IMR-90 (cell line): ENCODE results near the gene TRHDE. TPM values are rescaled to one million over a fixed set of nuclear protein-coding genes. Genes with fewer than 3 reads are reported as not detected.

ENCODE experiments used
- ATAC-seq: fragments of 200-7000 bp; cut with Tn5 transposase; 2 replicates; pipeline ENCODE4 v1.9.1; 2020; ENCODE audit warnings: low read depth, mild to moderate bottlenecking, moderate library complexity
- BruUV-seq: library from RNA; stranded (reverse); fragments of 400-500 nt; replicated peaks from 2 replicates; lab custom pipeline; 2021; lab: Mats Ljungman, UMichigan
- CTCF ChIA-PET: fragments of 300-600 bp; formaldehyde crosslinking; extraction: SDS; loops from one replicate; lab custom pipeline; 2021; ENCODE audit warnings: antibody characterized with exemption; lab: Yijun Ruan, JAX
- POLR2A ChIA-PET: fragments of 300-600 bp; sonication (Branson Sonifier 250); formaldehyde crosslinking; loops from one replicate; lab custom pipeline; 2022; ENCODE audit warnings: antibody characterized with exemption; ENCODE audit not compliant: unreplicated experiment; lab: Charles Lee
- DNase-seq: peaks from one replicate; pipeline ENCODE4 v3.0.0; 2013
- H2AFZ ChIP-seq: replicated peaks from 2 replicates; pipeline ENCODE3; 2013; ENCODE audit warnings: low read length, mild to moderate bottlenecking; ENCODE audit not compliant: poor library complexity
- H2AK5ac ChIP-seq: 2 replicates; pipeline ENCODE4 v1.6.1; 2013; ENCODE audit warnings: low read depth, low read length, inconsistent platforms
- H2AK9ac ChIP-seq: replicated peaks from 2 replicates; pipeline ENCODE3; 2013; ENCODE audit warnings: mild to moderate bottlenecking, low read depth, low read length, moderate library complexity; ENCODE audit not compliant: poor library complexity
- H2BK120ac ChIP-seq: 2 replicates; pipeline ENCODE4 v1.6.1; 2013; ENCODE audit warnings: low read depth, low read length, inconsistent platforms
- H2BK15ac ChIP-seq: 3 replicates; pipeline ENCODE4 v1.6.1; 2013; ENCODE audit warnings: low read depth, low read length, inconsistent platforms
- H2BK20ac ChIP-seq: 2 replicates; pipeline ENCODE4 v1.6.1; 2013; ENCODE audit warnings: low read depth, mild to moderate bottlenecking, inconsistent platforms, low read length, moderate library complexity
- H2BK5ac ChIP-seq: 2 replicates; pipeline ENCODE4 v1.6.1; 2013; ENCODE audit warnings: mild to moderate bottlenecking, low read depth, low read length, inconsistent platforms; ENCODE audit not compliant: poor library complexity, severe bottlenecking
- H3K14ac ChIP-seq: replicated peaks from 2 replicates; pipeline ENCODE4 v1.6.1; 2013; ENCODE audit warnings: low read depth, low read length, inconsistent platforms
- H3K18ac ChIP-seq: 2 replicates; pipeline ENCODE4 v1.6.1; 2013; ENCODE audit warnings: low read depth, low read length, control low read depth
- H3K23ac ChIP-seq: 2 replicates; pipeline ENCODE4 v1.6.1; 2013; ENCODE audit warnings: low read depth, low read length, inconsistent platforms
- H3K27ac ChIP-seq: 2 replicates; pipeline ENCODE4 v1.5.1; 2013; ENCODE audit warnings: mild to moderate bottlenecking, control low read depth, low read length; ENCODE audit not compliant: insufficient read depth
- H3K27me3 ChIP-seq: 2 replicates; pipeline ENCODE4 v1.6.1; 2013; ENCODE audit warnings: low read length; ENCODE audit not compliant: control insufficient read depth, insufficient read depth
- H3K36me3 ChIP-seq: 2 replicates; pipeline ENCODE4 v1.6.1; 2013; ENCODE audit warnings: low read length, mixed read lengths; ENCODE audit not compliant: control insufficient read depth, insufficient read depth
- H3K4ac ChIP-seq: 2 replicates; pipeline ENCODE4 v1.6.1; 2013; ENCODE audit warnings: low read depth, low read length, inconsistent platforms
- H3K4me1 ChIP-seq: 2 replicates; pipeline ENCODE4 v1.6.1; 2013; ENCODE audit warnings: low read length, mixed read lengths; ENCODE audit not compliant: control insufficient read depth, insufficient read depth
- H3K4me2 ChIP-seq: 2 replicates; pipeline ENCODE4 v1.6.1; 2013; ENCODE audit warnings: low read depth, mild to moderate bottlenecking, control low read depth, low read length, moderate library complexity
- H3K4me3 ChIP-seq: 2 replicates; pipeline ENCODE4 v1.5.1; 2013; ENCODE audit warnings: low read depth, mild to moderate bottlenecking, control low read depth, low read length, moderate library complexity; ENCODE audit not compliant: insufficient read depth
- H3K56ac ChIP-seq: 2 replicates; pipeline ENCODE4 v1.6.1; 2013; ENCODE audit warnings: low read length, inconsistent platforms; ENCODE audit not compliant: insufficient read depth; ENCODE audit errors: extremely low read depth
- H3K79me1 ChIP-seq, 2 experiments: 2 replicates each; pipeline ENCODE4 v1.6.1; 2013; ENCODE audit warnings: low read length in 2 of 2, inconsistent platforms in 1 of 2, low read depth in 1 of 2
- H3K9ac ChIP-seq: 2 replicates; pipeline ENCODE4 v1.6.1; 2013; ENCODE audit warnings: low read depth, low read length, control low read depth
- H3K9me1 ChIP-seq: 2 replicates; pipeline ENCODE4 v1.6.1; 2013; ENCODE audit warnings: low read length, inconsistent platforms; ENCODE audit not compliant: insufficient read depth
- H3K9me3 ChIP-seq: 2 replicates; pipeline ENCODE4 v1.6.1; 2013; ENCODE audit warnings: low read length; ENCODE audit not compliant: control insufficient read depth, insufficient read depth
- H4K20me1 ChIP-seq: 2 replicates; pipeline ENCODE4 v1.6.1; 2013; ENCODE audit warnings: low read length, inconsistent platforms; ENCODE audit not compliant: insufficient read depth
- H4K5ac ChIP-seq: 2 replicates; pipeline ENCODE4 v1.6.1; 2013; ENCODE audit warnings: mild to moderate bottlenecking, low read depth, low read length, control low read depth
- H4K8ac ChIP-seq, 2 experiments: 2 replicates each; pipeline ENCODE4 v1.6.1; 2013; ENCODE audit warnings: low read depth in 2 of 2, low read length in 2 of 2, control low read depth in 1 of 2, inconsistent platforms in 1 of 2
- H4K91ac ChIP-seq: 2 replicates; pipeline ENCODE4 v1.6.1; 2013; ENCODE audit warnings: low read depth, low read length, inconsistent platforms; ENCODE audit not compliant: insufficient read depth
- BHLHE40 ChIP-seq: fragments of 150-350 bp; IDR thresholded peaks from 2 replicates; pipeline ENCODE4 v1.6.1; 2016; ENCODE audit warnings: mild to moderate bottlenecking, low read depth, low read length
- CEBPB ChIP-seq: IDR thresholded peaks from 2 replicates; pipeline ENCODE4 v1.6.1; 2012; ENCODE audit warnings: low read depth, low read length, improper control_type of control experiment
- CHD1 ChIP-seq: IDR thresholded peaks from 2 replicates; pipeline ENCODE4 v1.6.1; 2012; ENCODE audit warnings: low read depth, low read length, improper control_type of control experiment
- CTCF ChIP-seq: conservative IDR thresholded peaks from 2 replicates; pipeline ENCODE4 v1.5.1; 2012; ENCODE audit warnings: mild to moderate bottlenecking, low read depth, low read length, improper control_type of control experiment
- ELK1 ChIP-seq: fragments of 150-350 bp; IDR thresholded peaks from 2 replicates; pipeline ENCODE4 v1.6.1; 2016; ENCODE audit warnings: low read depth, mild to moderate bottlenecking, low read length, moderate library complexity, borderline replicate concordance
- FOS ChIP-seq: fragments of 150-350 bp; IDR thresholded peaks from 2 replicates; pipeline ENCODE4 v1.6.1; 2016; ENCODE audit warnings: low read depth, low read length
- MAFK ChIP-seq: IDR thresholded peaks from 2 replicates; pipeline ENCODE4 v1.6.1; 2012; ENCODE audit warnings: low read depth, low read length, improper control_type of control experiment
- MAZ ChIP-seq: IDR thresholded peaks from 2 replicates; pipeline ENCODE4 v1.6.1; 2012; ENCODE audit warnings: low read depth, mild to moderate bottlenecking, low read length, improper control_type of control experiment, moderate library complexity, borderline replicate concordance
- MXI1 ChIP-seq: IDR thresholded peaks from 2 replicates; pipeline ENCODE4 v1.6.1; 2012; ENCODE audit warnings: low read depth, mild to moderate bottlenecking, low read length, moderate library complexity, borderline replicate concordance
- NFE2L2 ChIP-seq: fragments of 150-350 bp; IDR thresholded peaks from 2 replicates; pipeline ENCODE4 v1.6.1; 2016; ENCODE audit warnings: low read depth, mild to moderate bottlenecking, low read length
- RCOR1 ChIP-seq: IDR thresholded peaks from 2 replicates; pipeline ENCODE4 v1.6.1; 2012; ENCODE audit warnings: mild to moderate bottlenecking, low read length, improper control_type of control experiment; ENCODE audit not compliant: insufficient replicate concordance
- RFX5 ChIP-seq: IDR thresholded peaks from 2 replicates; pipeline ENCODE4 v1.8.0; 2012; ENCODE audit warnings: low read depth, mild to moderate bottlenecking, low read length, moderate library complexity
- SMC3 ChIP-seq: fragments of 150-350 bp; IDR thresholded peaks from 2 replicates; pipeline ENCODE4 v1.6.1; 2016; ENCODE audit warnings: low read depth, mild to moderate bottlenecking, antibody characterized with exemption, low read length, moderate library complexity
- USF2 ChIP-seq: fragments of 150-350 bp; IDR thresholded peaks from 2 replicates; pipeline ENCODE4 v1.6.1; 2017; ENCODE audit warnings: mild to moderate bottlenecking, antibody characterized with exemption, low read length, low read depth
- WGBS, 2 experiments: methylation state at CpG; one replicate each; pipeline versions ENCODE4 v1.1.5 to v1.1.7; 2013; ENCODE audit warnings: missing lambda C conversion rate in 2 of 2; ENCODE audit not compliant: insufficient read length in 1 of 2; ENCODE audit errors: extremely low coverage in 2 of 2; 5-methylcytosine and 5-hydroxymethylcytosine counted together
- dilution Hi-C: fragments of 300-500 bp; cut with HindIII; formaldehyde crosslinking; loops from one replicate; pipeline ENCODE4 v1.14.3; 2018; ENCODE audit warnings: low sequenced_read_pairs; ENCODE audit not compliant: unreplicated experiment
- in situ Hi-C: fragments of 300-500 bp; cut with MboI; formaldehyde crosslinking; loops from 3 replicates; pipeline ENCODE4 v1.14.3; 2019; ENCODE audit warnings: low sequenced_read_pairs, inconsistent platforms, mixed read lengths
- intact Hi-C: fragments of 100-400 bp; cut with micrococcal nuclease; formaldehyde crosslinking; loops from 2 replicates; pipeline ENCODE4 v1.10.0; 2022
- polyA plus RNA-seq, 3 experiments: library from polyadenylated mRNA; depleted of rRNA; stranded (reverse); fragments of >200 nt; gene quantifications; 2 replicates each; pipeline ENCODE4 v1.2.3, GENCODE V29; 2012; ENCODE audit warnings: low replicate concordance in 1 of 3
- total RNA-seq: library from RNA; depleted of rRNA; stranded (reverse); fragments of >200 nt; gene quantifications from 2 replicates; pipeline ENCODE4 v1.2.3, GENCODE V29; 2012

The TRHDE gene
- total and polyA plus RNA-seq, 2 of the 4 experiments (the other 2 are of a cell fraction), result 33.7 to 65.1 TPM

DNA sequence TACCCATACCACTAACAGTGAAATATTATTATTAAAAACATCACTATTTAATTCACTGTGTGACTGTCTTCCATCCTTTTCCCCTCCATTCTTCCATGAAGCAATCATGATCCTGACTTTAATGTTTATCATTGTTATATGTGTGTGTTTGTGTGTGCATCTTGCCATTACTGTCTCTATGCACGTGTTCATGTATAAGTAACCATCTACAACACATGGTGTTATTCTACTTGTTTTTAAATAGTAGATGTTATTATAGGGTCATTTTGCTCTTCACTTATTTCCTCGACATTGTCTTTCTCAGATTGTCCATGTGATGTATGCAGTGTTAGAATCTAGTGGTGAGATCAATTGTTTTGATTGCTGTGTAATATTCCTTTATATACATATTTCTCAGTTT is 195.8 kb downstream of the TRHDE start:
- no peak overlapping the region for H3K14ac ChIP-seq
- 0 out of 2 replicates have a peak, but pooled peaks cover 2% of the 10 kb centered on the region for H3K9me1 ChIP-seq
- H3K9ac ChIP-seq, result no peak overlapping the region
- no peak overlapping the region for H2BK15ac ChIP-seq
- no CpG with 5 or more reads among the region's 2 CpGs for WGBS, 2 experiments
- no peak overlapping the region for H3K4me2 ChIP-seq
- in situ Hi-C loops, result no loop called here
- intact Hi-C loops, result no loop called here
- no peak overlapping the region for H3K4ac ChIP-seq
- H4K20me1 ChIP-seq, result peaks cover 2% of the 10 kb centered on the region; the same call in 1 of the 2 replicates
- no peak overlapping the region for H3K23ac ChIP-seq
- DNase-seq (no peak), ATAC-seq (no peak)
- CTCF ChIA-PET, result no interaction called here
- H2BK20ac ChIP-seq, result no peak overlapping the region
- no peak overlapping the region for H2AK5ac ChIP-seq
- peaks cover 1% of the 10 kb centered on the region; the same call in 1 of the 2 replicates for H3K4me1 ChIP-seq
- no peak overlapping the region for H4K8ac ChIP-seq
- H3K9me3 ChIP-seq, result no peaks in the 10 kb centered on the region
- no TSS peak for BruUV-seq
- no peaks in the 10 kb centered on the region for H3K27me3 ChIP-seq
- no peak overlapping the region for H2BK120ac ChIP-seq
- no peak overlapping the region for H2AK9ac ChIP-seq
- no peak overlapping the region for H3K4me3 ChIP-seq
- H2AFZ ChIP-seq, result no peak overlapping the region
- no peak overlapping the region for H4K5ac ChIP-seq
- H3K18ac ChIP-seq, result no peak overlapping the region
- H3K79me1 ChIP-seq, result peaks cover 7 to 31% of the 10 kb centered on the region in 2 experiments; a peak in 3 of 4 replicates
- POLR2A ChIA-PET, result no interaction called here
- H3K36me3 ChIP-seq, result no peaks in the 10 kb centered on the region
- no peak overlapping the region for H3K27ac ChIP-seq
- dilution Hi-C loops, result no loop called here
- H4K91ac ChIP-seq, result no peak overlapping the region
- H2BK5ac ChIP-seq, result no peak overlapping the region
- no peak overlapping the region for H3K56ac ChIP-seq
- TF ChIP-seq NFE2L2 (no peak), MXI1 (no peak), MAFK (no peak), RFX5 (no peak), SMC3 (no peak), ELK1 (no peak), BHLHE40 (no peak), USF2 (no peak), FOS (no peak), RCOR1 (no peak), MAZ (no peak), CEBPB (no peak), CHD1 (no peak), CTCF (no peak)
